Hypothalamus (tissue), 51 donors: Measurements from ENCODE around the gene TREM1.
"Not testable (repeated sequence)": the region's sequence is repeated elsewhere in the genome, so short reads cannot be mapped to it uniquely, and the experiment has no call there.

Experiments used
- DNase-seq, 51 donors: peaks; one replicate each; lab custom pipeline; 2025; lab: John Stamatoyannopoulos, UW

TREM1 gene

DNA sequence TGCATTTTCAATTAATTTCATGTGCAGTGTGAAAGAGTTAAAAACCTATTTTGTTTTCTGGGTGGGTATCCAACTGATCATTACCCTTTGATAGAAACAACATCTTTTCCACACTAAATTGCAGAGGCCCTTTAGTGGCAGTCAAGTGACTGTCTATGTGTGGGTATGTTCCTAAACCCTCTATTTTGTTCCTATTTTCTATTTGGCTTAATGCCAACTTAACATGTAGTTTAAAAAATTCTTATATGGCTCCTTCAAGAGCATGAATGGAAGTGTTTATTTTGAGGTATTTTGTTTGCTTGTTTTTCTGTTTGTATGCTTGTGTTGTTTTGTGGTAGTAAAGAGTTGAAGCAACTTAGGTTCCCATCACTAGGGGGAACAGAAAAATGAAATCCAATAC lies 19.9 kb downstream of the TREM1 start:
- no peak for DNase-seq

DNA sequence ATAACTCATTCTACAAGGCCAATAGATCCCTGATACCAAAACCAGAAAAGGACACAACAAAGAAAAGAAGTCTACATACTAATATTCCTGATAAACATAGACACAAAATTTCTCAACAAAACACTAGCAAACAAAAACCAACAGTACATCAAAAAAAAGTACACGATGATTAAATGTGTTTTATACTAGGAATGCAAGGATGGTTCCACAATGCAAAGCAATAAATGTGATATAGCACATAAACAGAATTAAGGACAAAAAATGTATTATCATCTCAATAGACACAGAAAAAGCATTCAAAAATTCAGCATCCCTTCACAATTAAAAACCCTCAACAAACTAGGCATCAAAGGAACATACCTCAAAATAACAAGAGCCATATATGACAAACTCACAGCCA lies 23.2 kb downstream of the TREM1 start:
- no peak for DNase-seq

DNA sequence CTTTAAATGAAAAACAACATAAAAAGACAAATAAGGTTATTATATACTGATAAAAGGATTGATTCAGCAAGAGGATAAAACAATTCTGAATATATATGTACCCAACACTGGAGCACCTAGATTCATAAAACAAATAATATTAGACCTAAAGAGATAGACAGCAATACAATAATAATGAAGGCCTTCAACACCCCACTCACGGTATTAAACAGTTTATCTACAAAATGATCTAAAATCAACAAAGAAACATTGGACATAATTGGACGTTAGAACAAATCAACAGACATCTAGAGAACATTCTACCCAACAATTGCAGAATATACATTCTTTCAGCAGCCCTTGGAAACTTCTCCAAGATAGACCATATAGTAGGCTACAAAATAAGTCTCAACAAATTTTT lies 24.1 kb downstream of the TREM1 start:
- no peak for DNase-seq

DNA sequence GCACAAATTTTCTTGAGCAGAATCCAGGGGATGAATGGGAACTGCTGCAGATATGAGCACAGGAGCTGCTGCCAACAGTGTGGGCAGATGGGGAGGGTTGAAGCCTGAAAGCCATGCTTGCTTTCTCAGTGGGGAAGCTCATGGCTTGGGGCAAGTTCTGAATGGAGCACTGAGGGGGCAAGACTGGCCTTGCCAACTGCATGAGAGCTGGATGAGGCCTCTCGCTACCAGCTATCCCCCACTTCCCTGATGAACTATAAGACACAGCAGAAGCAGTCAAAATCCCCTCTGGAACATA lies 28.3 kb downstream of the TREM1 start:
- no peak for DNase-seq

DNA sequence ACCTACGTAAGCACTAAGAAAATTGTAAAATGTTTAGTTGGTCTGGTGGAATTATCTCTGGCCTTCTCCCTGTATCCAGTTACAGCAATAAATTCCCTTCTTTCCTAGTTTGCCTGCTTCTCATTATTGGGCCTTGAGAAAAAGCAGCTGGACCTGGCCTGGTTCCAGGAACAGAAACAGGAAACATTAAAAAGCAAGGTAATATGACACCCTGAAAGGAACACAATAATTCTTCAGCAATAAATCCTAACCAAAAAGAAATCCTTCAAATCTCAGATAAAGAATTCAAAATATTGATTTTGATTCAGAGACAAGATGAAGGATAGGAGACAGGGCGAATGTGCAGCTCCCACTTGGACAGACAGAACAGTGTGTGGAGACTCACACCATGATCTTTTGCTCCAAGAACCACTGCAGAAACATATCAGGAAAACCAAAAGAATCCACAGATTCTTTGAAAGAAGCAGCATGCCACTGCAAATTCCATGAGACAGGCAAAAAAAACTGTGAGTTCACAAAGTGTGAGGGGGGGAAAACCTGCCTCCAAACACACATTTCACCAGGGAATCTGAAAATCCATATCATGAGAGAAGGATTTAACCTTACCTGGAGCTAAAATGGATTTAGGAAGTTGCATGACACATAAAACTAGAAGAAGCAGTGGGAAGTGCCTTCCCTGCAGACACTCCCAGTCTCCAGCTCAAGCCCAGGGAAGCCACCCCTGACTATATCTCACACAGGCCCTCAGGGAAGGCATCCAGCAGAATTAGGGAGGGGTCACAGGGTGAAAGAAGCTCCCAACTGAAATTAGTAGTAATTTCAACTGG lies 28.9 kb downstream of the TREM1 start:
- DNase-seq = no peak

DNA sequence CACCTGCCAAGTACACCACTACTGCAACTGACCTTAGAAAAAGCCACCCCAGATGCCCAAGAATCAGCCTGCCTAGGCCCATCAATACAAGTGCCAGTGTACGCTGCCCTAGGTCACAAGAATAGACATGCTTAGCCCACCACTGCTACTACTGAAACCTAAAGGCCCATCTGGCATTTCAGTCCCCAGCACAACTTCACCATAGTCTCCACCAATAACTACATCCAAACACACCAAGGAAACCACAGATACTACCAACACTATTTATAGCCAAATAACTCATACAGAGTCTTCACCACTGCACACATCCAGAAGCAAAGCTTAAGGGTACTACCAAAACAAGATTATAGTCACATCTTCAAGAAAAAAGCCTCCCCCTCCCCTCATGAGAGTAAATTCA lies 30.1 kb downstream of the TREM1 start:
- DNase-seq = no peak

DNA sequence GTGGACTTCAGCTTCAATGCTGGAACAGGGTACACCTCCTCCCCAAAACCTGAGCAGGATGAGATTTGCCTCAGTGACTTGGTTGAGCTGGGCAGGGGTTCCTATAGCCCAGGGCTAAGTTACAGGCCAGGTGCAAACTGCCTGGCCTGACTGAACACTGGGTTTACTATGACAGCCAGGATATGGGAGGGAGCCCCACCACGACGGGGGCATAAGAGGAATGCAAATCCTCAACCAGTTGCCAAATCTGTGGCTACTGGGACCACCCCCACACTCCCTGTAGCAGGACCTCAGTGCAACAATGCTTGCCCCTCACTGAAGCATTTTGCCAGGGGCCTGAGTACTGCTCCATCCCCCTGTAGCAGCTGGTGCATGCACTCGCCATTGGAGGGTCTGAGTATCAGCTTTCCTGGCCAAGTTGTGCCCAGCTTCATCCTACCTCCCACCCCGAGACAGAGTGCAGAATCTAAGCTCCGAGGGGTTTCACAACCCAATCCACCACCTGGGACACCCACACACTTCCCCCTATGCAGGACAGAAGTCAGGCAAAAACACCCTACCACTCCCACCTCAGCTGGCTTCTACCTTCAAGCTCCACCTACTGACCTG lies 30.7 kb downstream of the TREM1 start:
- no peak for DNase-seq

DNA sequence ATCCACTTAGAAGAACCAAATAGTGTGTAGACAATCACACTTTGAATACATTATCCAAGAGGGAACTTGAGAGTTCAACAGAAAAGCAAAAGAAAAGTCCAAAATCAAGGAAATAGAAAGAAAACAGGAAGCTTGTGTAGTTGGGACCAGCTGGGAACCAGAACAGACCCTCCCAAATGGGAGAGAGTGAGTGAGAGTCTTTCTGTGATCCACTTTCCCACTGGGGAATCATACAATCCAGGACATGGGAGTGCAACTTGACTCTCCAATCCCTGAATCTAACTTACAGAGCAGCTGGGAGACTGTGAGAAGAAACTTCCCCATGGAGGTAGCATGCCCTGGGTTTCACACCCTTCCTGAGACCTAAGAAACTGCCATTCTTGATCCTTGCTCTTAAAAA lies 31.4 kb downstream of the TREM1 start:
- no peak for DNase-seq

DNA sequence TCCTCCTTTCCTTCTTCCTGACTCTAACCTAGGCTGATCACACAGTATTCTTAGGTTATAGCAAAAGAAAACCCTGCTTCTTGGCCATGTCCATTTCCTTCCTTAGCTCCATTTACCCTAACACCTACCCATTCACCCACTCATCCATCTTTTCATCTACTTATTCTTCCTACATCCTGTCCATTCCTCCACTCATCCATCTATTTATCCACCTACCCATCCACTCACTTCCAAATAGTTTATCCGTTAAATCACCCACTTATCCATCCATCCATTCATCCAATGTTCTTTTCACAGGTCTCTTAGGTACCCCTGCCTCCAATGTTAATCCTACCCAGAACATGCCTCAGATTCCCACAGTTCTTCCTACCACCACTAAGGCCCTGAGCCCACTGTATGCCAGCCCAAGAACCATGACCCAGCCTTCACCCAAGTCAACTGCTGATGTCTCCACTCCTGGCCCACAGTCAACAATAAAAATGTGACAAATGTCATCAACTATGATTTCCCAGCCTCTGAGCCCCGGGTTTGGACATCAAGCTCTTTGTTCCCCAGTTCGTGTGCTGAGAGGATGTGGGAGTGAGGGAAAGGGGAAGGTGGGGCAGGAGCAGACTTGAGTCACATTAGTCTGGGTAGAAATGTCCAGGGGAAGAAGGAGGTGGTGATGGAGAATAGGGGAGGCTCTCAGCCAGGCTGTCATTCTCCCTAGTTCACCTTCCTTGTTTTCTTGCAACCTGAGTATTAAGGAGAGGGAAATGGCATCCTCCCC lies 33.9 kb downstream of the TREM1 start:
- no peak for DNase-seq

DNA sequence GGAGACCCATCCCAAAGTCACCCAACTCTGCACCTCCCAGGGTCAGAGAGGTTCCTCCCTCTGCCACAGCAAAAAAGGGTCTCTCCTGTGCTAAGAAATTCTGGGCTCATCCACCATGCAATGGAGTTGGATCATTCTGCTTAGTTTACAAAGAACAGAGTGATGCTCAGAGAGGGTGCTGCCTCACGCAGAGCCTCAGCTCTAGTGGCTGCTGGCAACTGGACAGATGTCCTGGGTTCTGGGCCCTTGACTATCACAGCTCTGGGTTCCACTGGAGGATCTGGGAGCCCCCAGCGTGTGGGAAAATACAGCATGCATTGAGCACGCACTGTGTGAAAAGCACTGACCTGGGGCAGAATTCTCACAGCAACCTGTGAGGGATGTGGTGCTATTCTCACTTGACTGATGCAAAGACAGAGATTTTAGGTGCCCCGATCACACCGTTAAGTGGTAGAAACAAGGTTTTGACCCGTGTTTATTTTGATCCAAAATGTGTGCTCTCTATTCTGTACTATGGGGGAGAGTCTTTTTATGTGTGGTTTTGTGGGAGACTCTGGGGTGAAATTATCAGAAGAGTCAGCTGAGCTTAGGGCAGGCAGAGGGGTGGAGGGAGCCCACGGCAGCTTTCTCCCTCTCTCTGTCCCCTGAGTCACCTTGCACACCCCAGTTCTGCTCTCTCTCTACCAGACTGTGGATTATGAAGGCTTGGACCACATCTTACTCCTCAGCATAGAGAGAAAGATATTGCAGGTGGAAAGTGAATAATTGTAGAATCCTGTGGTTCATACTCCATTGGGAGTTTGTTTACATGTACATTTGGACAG lies 38.4 kb downstream of the TREM1 start:
- DNase-seq = no peak

DNA sequence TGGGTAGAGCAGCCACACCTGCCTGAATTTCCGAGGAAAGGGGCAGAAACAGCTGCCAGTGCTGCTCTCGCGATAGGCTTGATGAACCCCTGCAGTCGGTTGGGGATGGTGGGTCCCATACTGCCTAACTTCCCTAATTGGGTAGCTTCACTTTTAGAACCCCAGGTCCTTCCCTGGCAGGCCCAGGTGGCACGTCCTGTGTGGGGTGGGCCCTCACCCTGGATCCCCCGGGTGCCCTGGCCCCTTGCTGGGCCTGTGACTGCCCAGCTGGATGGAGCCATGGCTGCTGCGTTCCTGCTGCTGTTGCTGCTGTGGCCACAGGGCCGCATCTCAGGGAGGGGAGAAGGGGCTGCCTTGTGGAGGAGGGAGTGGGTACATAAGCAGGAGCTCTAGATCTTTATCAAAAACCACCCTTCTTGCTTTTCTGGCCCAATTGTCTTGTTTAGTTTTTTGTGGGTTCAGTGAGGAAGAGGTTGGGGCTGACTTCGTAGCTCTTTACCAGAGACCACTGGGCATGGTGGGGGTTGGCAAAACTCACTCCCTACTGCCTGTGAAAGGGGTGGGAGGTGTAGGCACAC lies 39.1 kb downstream of the TREM1 start:
- no peak for DNase-seq

DNA sequence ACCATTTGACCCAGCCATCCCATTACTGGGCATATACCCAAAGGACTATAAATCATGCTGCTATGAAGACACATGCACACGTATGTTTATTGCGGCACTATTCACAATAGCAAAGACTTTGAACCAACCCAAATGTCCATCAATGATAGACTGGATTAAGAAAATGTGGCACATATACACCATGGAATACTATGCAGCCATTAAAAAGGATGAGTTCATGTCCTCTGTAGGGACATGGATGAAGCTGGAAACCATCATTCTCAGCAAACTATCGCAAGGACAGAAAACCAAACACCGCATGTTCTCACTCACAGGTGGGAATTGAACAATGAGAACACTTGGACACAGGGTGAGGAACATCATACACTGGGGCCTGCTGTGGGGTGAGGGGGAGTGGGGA lies 40.0 kb downstream of the TREM1 start:
- not testable (repeated sequence) for DNase-seq

DNA sequence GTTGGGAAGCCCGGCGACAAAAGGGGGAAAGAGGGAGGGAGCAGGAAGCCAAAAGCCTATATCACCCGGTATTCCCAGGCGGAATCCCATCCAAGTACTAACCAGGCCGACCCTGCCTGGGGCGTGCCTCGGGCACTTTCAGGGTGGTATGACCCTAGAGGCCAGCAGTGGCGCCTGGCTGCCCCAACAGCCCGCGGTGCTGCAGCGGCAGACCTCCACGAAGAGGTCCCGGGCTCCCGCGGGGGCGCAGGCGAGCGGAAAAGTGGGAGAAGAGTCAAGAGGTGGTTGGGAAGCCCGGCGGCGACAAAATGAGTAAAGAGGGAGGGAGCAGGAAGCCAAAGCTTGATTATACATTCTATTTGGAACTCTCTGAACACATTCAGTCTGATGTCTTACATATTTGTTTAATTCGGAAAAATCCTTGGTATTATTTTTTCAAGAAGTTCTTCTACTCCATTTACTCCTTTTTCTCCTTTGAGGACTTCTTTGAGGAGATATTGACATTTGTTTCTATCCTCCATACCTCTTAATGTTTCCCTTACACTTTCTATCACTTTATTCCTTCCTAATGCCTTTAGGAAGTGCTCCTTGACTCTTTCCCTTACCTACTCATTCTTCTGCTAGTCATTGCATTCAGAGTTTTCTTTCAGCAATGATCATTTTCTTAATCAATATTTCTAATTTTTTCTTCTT lies 46.9 kb downstream of the TREM1 start:
- no peak for DNase-seq

DNA sequence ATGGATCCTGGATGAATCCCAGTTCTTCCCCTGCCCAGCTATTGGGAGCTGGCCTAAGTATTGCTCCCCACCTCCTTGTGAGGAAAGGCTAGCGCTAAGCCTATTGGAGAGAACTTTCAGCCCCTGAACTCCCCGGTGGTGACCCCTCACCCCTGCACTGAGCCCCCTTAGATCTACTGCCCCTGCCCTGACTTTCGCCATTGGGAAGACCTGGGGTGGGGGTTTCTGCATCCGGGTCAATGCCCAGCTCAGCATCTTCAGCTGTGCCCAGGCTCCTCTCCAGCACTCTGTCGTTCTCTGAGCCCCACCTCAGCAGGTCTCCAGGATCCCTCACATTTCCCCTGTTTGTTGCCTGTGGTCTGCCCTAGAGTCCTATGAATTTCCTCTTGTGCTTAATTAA lies 49.4 kb downstream of the TREM1 start:
- no peak for DNase-seq

DNA sequence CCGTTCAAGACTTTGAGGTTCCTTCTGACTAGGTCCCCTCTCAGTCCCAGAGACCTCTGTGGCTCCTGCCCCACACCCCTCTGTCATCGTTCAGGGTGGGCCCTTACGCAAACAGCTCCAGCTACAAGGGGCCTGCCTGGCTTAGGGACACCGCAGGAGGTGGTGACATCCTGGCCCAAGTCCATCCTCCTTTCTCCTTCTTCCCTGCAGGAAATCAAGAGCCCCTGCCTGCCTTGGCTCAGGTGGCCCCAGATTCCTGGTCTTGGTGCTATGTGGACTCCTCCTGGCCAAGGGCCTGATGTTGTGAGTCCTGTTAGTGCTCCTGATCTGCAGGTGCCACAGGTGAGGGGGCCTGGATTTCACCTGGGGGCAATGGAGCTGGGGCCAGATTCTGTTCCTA lies 50.2 kb downstream of the TREM1 start:
- DNase-seq = no peak

DNA sequence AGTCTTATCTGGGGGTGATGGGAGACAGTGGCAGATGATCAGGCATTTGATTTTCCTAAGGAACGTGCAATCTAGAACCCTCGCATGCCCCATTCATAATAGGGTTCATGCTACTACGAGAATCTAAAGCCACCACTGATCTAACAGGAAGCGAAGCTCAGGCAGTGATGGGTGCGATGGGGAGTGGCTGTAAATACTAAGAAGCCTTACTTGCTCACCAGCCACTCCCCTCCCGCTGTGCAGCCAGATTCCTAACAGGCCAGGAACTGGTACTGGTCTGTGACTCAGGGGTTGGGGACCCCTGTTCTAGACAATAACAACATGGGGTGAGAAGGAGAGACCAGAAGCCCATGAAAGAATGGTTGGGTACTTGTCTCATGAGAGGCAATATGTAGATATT lies 53.8 kb downstream of the TREM1 start:
- DNase-seq = no peak

DNA sequence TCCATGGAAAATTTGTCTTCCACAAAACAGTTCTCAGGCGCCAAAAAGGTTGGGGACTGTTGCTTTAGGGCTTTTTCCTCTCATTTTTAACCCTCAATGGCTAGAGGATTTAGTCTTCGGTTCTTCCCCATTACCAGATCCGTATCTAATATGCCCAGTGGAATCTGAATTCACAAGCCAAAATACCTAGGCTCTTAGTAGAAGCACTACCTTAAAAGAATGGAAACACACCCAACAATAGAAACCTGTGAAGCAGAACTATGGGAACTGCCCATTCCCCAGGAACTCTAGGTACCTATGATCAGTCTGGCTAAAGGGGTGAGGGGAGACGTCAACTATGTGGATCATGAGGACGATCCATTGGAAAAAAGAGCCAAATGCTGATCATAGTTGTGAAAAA lies 55.2 kb downstream of the TREM1 start:
- no peak for DNase-seq

DNA sequence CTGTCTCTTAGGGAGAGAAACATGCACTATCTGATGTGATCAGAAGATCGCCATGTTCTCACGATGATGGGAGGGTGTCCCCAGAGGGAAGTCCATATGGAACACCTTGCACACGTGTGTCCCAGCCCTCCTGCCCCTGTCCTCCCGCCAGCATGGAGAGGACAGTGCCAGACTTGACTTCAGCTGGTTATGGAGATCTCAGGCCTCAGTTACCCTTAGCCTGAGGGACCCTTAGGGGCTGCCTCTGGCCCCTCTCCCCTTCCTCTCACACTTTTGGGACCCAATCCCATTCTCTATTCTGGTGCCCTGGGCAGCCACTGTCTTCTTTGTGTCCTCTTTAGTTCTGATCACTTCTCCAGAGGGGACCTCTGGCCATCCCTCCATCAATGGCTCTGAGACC lies 56.8 kb downstream of the TREM1 start:
- DNase-seq = no peak

DNA sequence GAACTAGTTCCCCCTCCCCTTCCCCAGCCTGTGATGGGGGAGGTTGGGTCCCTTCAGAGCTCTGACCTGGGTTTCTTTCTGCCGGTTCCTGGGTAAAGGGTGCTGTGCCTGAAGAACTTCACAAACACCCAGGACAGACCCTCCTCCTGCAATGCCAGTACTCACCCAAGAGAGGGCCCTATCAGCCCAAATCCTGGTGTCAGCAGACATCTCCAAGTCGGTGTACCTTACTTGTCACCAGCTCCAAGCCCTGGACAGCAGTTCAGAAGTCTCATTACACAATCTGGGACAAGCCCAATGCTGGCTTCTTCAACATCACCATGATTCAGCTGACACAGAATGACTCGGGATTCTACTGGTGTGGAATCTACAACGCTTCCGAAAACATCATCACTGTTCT lies 57.9 kb downstream of the TREM1 start:
- DNase-seq = peak in 1 of 51 donors; percentile 2

DNA sequence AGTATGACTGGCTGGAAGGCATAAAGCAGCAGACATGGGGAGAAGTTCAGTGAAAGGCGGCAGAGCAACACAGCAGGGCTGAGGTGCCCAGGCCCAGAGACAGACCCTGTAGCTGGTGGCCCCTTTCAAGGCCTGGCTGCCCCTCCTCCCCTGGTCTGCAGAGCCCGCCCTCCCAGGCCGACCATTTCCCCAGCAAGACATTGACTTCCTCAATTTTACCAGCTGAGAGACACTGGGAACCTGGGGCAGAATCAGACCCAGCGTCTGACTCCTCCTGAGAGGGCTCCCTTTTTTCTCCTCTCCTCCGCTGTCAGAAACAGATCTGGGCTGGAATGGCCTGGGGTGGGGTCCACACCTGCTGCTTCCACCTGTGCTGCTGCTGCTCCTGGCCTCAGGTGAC lies 58.4 kb downstream of the TREM1 start, which contains the start of gene TREML4:
Gene TREML4, plus strand, starts transcription at position 254 of the 400 bp plus-strand sequence. Its CDS starts 79 bp downstream, at position 333.
- DNase-seq = peak in 1 of 51 donors; percentile 16
